Measurements from ENCODE around the gene SUGP1. TPM values are rescaled to one million over a fixed set of nuclear protein-coding genes. Genes with fewer than 3 reads are reported as not detected.
A peak's percentile ranks its signal among the peaks of the same experiment; 100 is the strongest.

Gene SUGP1
- total RNA-seq (13.1 and 25.8 TPM in 2 replicates), polyA plus RNA-seq (43.7 and 57.4 TPM in 2 replicates)

GRCh38 chr19:19320361-19321140, at the start of gene SUGP1, which contains the start of gene MAU2:
Gene SUGP1 (minus strand): TSS chr19:19320509. CDS start chr19:19320496, 13 bp downstream.
Gene MAU2 (plus strand): TSS chr19:19320829. CDS start chr19:19320860, 31 bp downstream.
- Histone ChIP-seq H3K27ac (peak within 1 kb of the TSS; percentile 93), H4K20me1 (ENCODE audit: insufficient read depth, poor library complexity, severe bottlenecking) (peaks cover 4% of the 10 kb centered on the region), H3K9me2 (replicated peaks; ENCODE audit: insufficient read depth) (no peaks in the 10 kb centered on the region), H3K79me2 (peaks cover 83% of the 10 kb centered on the region), H3K4me2 (peak within 1 kb of the TSS; percentile 98), H3K4me1 (ENCODE audit: insufficient read depth) (peaks cover 14% of the 10 kb centered on the region), H3K9me3 (ENCODE audit: low read depth) (no peaks in the 10 kb centered on the region), H3K36me3 (replicated peaks; ENCODE audit: insufficient read depth, low read depth) (no peaks in the 10 kb centered on the region), H3K27me3 (no peaks in the 10 kb centered on the region), H2AFZ (peak within 1 kb of the TSS; percentile 97), H3K4me3 (peak within 1 kb of the TSS; percentile 29)
- no peak for TF ChIP-seq EZH2phosphoT487 (IDR thresholded peaks at IDR 0.05; ENCODE audit: low read depth, severe bottlenecking, unreplicated experiment)
- peak; percentile 26 for TF ChIP-seq CTCF (IDR thresholded peaks at IDR 0.05; ENCODE audit: poor library complexity)
- 1% methylated on average over 63 of the region's 67 CpGs for WGBS (ENCODE audit: low lambda C conversion rate, missing lambda C conversion rate)
- peak; percentile 95 for DNase-seq (ENCODE audit: low spot score)

- H3K27ac ChIP-seq: no peak overlapping the region
- TF ChIP-seq EZH2 (IDR thresholded peaks at IDR 0.05; ENCODE audit: borderline replicate concordance): no peak
- TF ChIP-seq EZH2phosphoT487 (IDR thresholded peaks at IDR 0.05; ENCODE audit: low read depth, severe bottlenecking, unreplicated experiment): no peak
- no peak for TF ChIP-seq CTCF (IDR thresholded peaks at IDR 0.05; ENCODE audit: poor library complexity)
- no peak for DNase-seq (ENCODE audit: low spot score)
- WGBS (ENCODE audit: low lambda C conversion rate, missing lambda C conversion rate): 86% methylated on average over 7 of the region's 7 CpGs
- H3K4me3 ChIP-seq: no peak overlapping the region
- no peak overlapping the region for H3K4me2 ChIP-seq
- no peaks in the 10 kb centered on the region for H4K20me1 ChIP-seq (ENCODE audit: insufficient read depth, poor library complexity, severe bottlenecking)
- H3K79me2 ChIP-seq: no peaks in the 10 kb centered on the region
- H3K4me1 ChIP-seq (ENCODE audit: insufficient read depth): no peaks in the 10 kb centered on the region
- no peaks in the 10 kb centered on the region for H3K36me3 ChIP-seq (replicated peaks; ENCODE audit: insufficient read depth, low read depth)
- H3K9me2 ChIP-seq (replicated peaks; ENCODE audit: insufficient read depth): no peaks in the 10 kb centered on the region
- H2AFZ ChIP-seq: no peak overlapping the region
- H3K9me3 ChIP-seq (ENCODE audit: low read depth): no peaks in the 10 kb centered on the region
- no peaks in the 10 kb centered on the region for H3K27me3 ChIP-seq
Observed at GRCh38 chr19:19368087-19368486, 47.8 kb upstream of the SUGP1 start.

GRCh38 chr19:19366434-19367396, 46.4 kb upstream of the SUGP1 start:
- TF ChIP-seq CTCF (IDR thresholded peaks at IDR 0.05; ENCODE audit: poor library complexity) (peak; percentile 90), EZH2 (IDR thresholded peaks at IDR 0.05; ENCODE audit: borderline replicate concordance) (no peak), EZH2phosphoT487 (IDR thresholded peaks at IDR 0.05; ENCODE audit: low read depth, severe bottlenecking, unreplicated experiment) (no peak)
- H3K4me2 ChIP-seq: peak overlapping the region; percentile 6
- no peak overlapping the region for H3K4me3 ChIP-seq
- DNase-seq (ENCODE audit: low spot score): peak; percentile 88
- H3K79me2 ChIP-seq: no peaks in the 10 kb centered on the region
- no peaks in the 10 kb centered on the region for H4K20me1 ChIP-seq (ENCODE audit: insufficient read depth, poor library complexity, severe bottlenecking)
- no peaks in the 10 kb centered on the region for H3K4me1 ChIP-seq (ENCODE audit: insufficient read depth)
- H3K27me3 ChIP-seq: no peaks in the 10 kb centered on the region
- H3K9me3 ChIP-seq (ENCODE audit: low read depth): no peaks in the 10 kb centered on the region
- H2AFZ ChIP-seq: peak overlapping the region; percentile 63
- H3K27ac ChIP-seq: peak overlapping the region; percentile 45
- 50% methylated on average over 18 of the region's 18 CpGs for WGBS (ENCODE audit: low lambda C conversion rate, missing lambda C conversion rate)
- no peaks in the 10 kb centered on the region for H3K36me3 ChIP-seq (replicated peaks; ENCODE audit: insufficient read depth, low read depth)
- H3K9me2 ChIP-seq (replicated peaks; ENCODE audit: insufficient read depth): no peaks in the 10 kb centered on the region
